GM18861 (cell line): Measurements from ENCODE around the gene OR52E4.

Source experiments
- ATAC-seq: cut with Tn5 transposase; IDR thresholded peaks from one replicate; pipeline ENCODE4 v1.9.1; 2021; ENCODE audit not compliant: unreplicated experiment

The OR52E4 gene

DNA sequence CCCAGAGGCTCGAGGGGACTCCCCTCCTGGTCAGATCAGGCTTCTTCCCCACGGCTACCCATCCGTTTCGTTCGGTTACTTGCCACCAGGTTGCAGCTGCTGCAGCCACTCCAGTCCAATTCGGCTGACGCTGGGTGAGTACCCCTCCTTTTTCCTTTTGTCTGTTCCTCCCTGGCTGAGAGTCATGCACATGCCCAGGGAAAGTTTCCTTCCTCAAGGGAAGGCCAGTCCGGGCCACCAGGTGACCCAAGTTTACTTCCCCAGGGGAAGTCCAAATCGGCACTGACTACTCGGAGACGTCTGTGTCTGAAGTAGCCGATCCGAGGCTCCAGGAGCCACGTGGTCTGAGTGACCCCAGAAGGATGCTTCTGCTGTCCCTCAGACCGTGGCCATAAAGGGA is 48.4 kb downstream of the OR52E4 start:
- no peak for ATAC-seq

DNA sequence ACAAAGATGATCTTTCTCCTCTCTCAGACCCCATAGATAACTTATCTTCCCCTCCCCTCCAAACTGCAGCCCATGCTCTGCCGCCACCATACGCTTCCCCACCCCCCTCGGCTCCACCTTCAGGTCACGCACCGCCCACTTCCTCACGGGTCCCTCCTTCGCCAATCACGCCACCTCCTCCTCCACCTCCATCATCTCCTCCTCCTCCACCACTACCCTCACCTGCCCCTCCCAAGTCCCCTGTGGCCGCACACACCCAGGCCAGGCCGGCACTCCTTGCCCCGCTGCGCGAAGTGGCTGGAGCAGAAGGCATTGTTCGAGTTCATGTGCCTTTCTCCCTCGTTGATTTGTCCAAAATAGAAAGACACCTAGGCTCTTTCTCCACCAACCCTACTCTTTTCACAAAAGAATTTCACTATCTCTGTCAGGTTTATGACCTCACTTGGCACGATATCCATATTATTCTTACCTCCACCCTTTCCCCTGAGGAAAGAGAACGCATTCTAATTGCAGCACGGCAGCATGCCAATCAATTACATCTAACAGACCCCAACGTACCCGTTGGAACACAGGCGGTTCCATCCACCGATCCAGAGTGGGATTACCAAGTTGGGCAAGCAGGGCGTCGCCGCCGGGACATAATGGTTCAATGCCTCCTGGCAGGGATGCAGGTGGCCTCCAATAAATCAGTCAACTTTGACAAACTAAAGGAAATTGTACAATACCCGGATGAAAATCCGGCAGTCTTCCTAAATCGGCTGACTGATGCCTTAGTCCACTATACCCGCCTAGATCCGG is 49.3 kb downstream of the OR52E4 start:
- ATAC-seq: no peak

DNA sequence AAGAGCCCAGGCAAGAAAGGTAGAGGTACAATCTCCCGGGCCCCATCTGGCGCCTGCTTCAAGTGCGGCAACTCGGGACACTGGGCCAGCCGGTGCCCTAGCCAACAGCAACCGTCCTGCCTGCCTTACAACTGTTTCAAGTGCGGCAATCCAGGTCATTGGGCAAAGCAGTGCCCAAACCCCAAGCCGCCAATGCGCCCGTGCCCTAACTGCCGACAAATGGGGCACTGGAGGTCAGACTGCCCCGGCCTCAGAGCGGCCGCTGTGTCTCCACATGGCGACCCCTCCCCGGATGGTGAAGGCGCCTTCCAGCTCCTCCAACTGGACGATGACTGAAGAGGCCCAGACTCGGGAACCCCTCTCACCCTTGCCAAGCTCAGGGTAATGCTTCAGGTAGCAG is 50.2 kb downstream of the OR52E4 start:
- no peak for ATAC-seq

DNA sequence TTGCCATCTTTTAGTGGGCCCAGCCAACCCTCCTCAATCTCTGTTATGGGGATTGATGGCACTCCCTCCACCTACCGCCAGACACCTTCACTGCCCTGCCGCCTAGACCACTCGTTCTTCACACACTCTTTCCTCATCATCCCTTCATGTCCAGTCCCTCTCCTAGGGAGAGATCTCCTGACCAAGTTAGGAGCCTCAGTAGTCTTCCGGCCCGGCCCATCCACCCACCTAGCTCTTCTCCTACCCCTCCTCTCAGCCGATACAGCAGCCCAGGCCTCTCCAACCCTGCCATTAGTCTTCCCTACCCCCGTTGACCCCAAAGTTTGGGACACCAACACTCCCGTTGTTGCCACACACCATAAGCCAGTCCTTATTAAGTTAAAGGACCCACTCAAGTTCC is 50.6 kb downstream of the OR52E4 start:
- ATAC-seq: no peak

DNA sequence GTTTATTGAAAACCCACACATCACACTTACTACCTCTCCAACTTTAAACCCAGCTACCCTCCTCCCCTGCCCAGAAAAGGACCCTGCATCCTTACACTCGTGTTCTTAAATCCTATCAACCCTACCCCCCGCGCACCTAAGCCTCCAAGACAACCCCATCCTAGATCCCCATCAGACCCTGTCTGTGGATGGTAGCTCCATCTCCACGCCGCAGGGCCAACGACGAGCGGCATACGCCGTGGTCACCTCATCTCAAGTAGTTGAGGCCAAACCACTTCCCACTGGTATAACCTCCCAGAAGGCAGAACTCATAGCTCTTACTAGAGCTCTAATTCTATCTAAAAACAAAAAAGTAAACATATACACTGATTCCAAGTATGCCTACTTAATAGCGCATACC is 52.2 kb downstream of the OR52E4 start:
- ATAC-seq: no peak

DNA sequence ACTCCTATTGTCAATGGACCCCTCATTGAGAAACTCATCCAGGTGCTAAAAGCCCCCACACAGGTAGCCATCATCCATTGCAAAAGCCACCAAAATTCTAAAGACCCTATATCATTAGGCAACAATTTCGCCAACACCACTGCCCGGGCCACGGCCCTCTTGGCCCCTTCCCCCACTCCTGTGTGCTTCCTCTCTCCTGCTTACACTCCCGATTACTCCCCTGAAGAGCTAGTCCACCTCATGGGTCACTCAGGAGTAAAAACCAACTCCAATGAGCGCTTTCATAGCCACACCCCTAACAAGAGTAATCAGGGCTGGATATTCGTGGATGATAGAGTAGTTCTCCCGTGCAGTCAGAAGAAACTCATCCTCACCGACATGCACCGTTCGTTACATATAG is 52.7 kb downstream of the OR52E4 start:
- no peak for ATAC-seq
